K562 (cell line): Measurements from ENCODE around the gene ACOT7. TPM values are rescaled to one million over a fixed set of nuclear protein-coding genes. Genes with fewer than 3 reads are reported as not detected.

Experiments used
- FOXM1 ChIP-seq, 2 experiments: fragments of 450-650 bp in 1 of 2; sonication (generic) in 1 of 2; formaldehyde crosslinking in 1 of 2; IDR thresholded peaks; 2 replicates each; pipeline versions ENCODE4 v1.6.1 to v1.9.0; 2017 to 2022; ENCODE audit warnings: low read depth in 2 of 2, mild to moderate bottlenecking in 2 of 2, missing genetic modification reagents in 1 of 2, moderate library complexity in 1 of 2
- NCOA2 ChIP-seq, 2 experiments: fragments of 450-650 bp; IDR thresholded peaks; 2 replicates each; pipeline ENCODE4 v1.6.1; 2018; ENCODE audit warnings: mild to moderate bottlenecking in 2 of 2, moderate library complexity in 1 of 2; ENCODE audit not compliant: partially characterized antibody in 2 of 2
- ZNF124 ChIP-seq: sonication (generic); formaldehyde crosslinking; IDR thresholded peaks from 2 replicates; pipeline ENCODE4 v1.8.1; 2022; ENCODE audit warnings: missing genetic modification reagents
- ZNF23 ChIP-seq: fragments of 250-450 bp; sonication (Bioruptor Pico); IDR thresholded peaks from 2 replicates; pipeline ENCODE4 v1.4.0; 2020; ENCODE audit warnings: mild to moderate bottlenecking
- ZNF354B ChIP-seq: fragments of 250-450 bp; sonication (Bioruptor Pico); IDR thresholded peaks from 2 replicates; pipeline ENCODE4 v1.4.0; 2020
- ZNF384 ChIP-seq: IDR thresholded peaks from 2 replicates; pipeline ENCODE4 v1.6.1; 2012; ENCODE audit warnings: low read depth, low read length, improper control_type of control experiment
- polyA plus RNA-seq, 8 experiments: library from polyadenylated mRNA; depleted of rRNA in 4 of 8; stranded (reverse) in 5 of 8; unstranded in 3 of 8; fragments of >200 nt; fragmentation: Nextera tagmentation in 2 of 8; fragmentation: Illumina TruSeq in 1 of 8; extraction: Ambion mirVana in 2 of 8; extraction: Trizol in 1 of 8; gene quantifications; 2 replicates each; pipeline versions ENCODE4 v1.2.1 to v1.2.3, GENCODE V29; 2011 to 2014; ENCODE audit warnings: inconsistent platforms in 1 of 8, missing spikeins in 1 of 8
- total RNA-seq, 7 experiments: library from RNA; depleted of rRNA in 6 of 7; stranded (reverse); fragments of >200 nt in 6 of 7; fragmentation: Illumina TruSeq in 2 of 7; extraction: Trizol in 2 of 7; gene quantifications; 2 replicates each; pipeline versions ENCODE4 v1.2.1 to v1.2.3, GENCODE V29; 2011 to 2021; ENCODE audit warnings: low replicate concordance in 1 of 7
- TF ChIP-seq, protein P1 (sequence below): IDR thresholded peaks from 2 replicates; pipeline ENCODE4 v1.6.1; 2016; ENCODE audit warnings: missing genetic modification characterization, missing compliant biosample characterization
- TF ChIP-seq, protein P2 (sequence below): fragments of 250-450 bp; sonication (Bioruptor Pico); IDR thresholded peaks from 2 replicates; pipeline ENCODE4 v1.5.0; 2022; ENCODE audit warnings: mild to moderate bottlenecking
- TF ChIP-seq, protein P3 (sequence below): fragments of 200-800 bp; sonication (Bioruptor generic); IDR thresholded peaks from 2 replicates; pipeline ENCODE4 v1.6.1; 2017; ENCODE audit warnings: missing genetic modification characterization, missing compliant biosample characterization

Gene ACOT7
- total and polyA plus RNA-seq, 9 of the 15 experiments (the other 6 are each of a cell fraction or from before 2014, with no cell fraction given): 7.0 to 92.6 (median 37.2) TPM

DNA sequence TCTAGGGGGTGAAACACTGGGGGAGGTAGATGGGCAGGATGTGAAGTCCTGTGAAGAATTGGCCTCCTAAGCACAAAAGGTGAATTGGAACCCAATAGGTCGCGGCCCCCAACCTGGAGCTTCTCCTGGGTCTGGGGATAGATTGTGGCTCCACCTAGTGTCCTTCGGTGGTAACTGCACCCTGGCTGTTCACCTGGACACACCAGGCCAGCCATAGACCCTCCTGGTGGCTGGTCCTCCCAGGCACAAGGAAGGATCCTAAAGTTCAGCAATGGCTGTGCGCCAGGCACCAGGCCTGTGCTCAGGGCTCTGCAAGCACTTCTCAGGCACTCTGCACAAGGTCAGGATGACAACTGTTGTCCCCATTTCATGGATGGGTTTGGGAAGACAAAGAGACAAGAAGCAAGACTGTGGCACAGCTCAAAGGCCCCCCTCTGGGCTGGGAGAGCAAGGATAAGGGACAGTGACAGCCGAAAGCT, 44.5 kb upstream of the ACOT7 start (continued):
- TF ChIP-seq FOXM1 (IDR thresholded peaks at IDR 0.05; ENCODE audit: low read depth) (no peak), FOXM1 (CRISPR knock-in tag; IDR thresholded peaks at IDR 0.05; ENCODE audit: low read depth) (no peak), ZNF23 (no peak), ZNF124 (CRISPR knock-in tag) (no peak), ZNF384 (no peak), ZNF354B (CRISPR knock-in tag) (no peak), NCOA2 (IDR thresholded peaks at IDR 0.05; ENCODE audit: partially characterized antibody in 2 of 2) (no peak)
- TF ChIP-seq, protein P1, sequence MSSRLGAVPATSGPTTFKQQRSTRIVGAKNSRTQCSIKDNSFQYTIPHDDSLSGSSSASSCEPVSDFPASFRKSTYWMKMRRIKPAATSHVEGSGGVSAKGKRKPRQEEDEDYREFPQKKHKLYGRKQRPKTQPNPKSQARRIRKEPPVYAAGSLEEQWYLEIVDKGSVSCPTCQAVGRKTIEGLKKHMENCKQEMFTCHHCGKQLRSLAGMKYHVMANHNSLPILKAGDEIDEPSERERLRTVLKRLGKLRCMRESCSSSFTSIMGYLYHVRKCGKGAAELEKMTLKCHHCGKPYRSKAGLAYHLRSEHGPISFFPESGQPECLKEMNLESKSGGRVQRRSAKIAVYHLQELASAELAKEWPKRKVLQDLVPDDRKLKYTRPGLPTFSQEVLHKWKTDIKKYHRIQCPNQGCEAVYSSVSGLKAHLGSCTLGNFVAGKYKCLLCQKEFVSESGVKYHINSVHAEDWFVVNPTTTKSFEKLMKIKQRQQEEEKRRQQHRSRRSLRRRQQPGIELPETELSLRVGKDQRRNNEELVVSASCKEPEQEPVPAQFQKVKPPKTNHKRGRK (tag): no peak
- TF ChIP-seq, protein P2, sequence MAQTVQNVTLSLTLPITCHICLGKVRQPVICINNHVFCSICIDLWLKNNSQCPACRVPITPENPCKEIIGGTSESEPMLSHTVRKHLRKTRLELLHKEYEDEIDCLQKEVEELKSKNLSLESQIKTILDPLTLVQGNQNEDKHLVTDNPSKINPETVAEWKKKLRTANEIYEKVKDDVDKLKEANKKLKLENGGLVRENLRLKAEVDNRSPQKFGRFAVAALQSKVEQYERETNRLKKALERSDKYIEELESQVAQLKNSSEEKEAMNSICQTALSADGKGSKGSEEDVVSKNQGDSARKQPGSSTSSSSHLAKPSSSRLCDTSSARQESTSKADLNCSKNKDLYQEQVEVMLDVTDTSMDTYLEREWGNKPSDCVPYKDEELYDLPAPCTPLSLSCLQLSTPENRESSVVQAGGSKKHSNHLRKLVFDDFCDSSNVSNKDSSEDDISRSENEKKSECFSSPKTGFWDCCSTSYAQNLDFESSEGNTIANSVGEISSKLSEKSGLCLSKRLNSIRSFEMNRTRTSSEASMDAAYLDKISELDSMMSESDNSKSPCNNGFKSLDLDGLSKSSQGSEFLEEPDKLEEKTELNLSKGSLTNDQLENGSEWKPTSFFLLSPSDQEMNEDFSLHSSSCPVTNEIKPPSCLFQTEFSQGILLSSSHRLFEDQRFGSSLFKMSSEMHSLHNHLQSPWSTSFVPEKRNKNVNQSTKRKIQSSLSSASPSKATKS (CRISPR knock-in tag): no peak
- TF ChIP-seq, protein P3, sequence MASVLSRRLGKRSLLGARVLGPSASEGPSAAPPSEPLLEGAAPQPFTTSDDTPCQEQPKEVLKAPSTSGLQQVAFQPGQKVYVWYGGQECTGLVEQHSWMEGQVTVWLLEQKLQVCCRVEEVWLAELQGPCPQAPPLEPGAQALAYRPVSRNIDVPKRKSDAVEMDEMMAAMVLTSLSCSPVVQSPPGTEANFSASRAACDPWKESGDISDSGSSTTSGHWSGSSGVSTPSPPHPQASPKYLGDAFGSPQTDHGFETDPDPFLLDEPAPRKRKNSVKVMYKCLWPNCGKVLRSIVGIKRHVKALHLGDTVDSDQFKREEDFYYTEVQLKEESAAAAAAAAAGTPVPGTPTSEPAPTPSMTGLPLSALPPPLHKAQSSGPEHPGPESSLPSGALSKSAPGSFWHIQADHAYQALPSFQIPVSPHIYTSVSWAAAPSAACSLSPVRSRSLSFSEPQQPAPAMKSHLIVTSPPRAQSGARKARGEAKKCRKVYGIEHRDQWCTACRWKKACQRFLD (CRISPR knock-in tag): no peak
